ENCODE data around the gene LONRF3. TPM values are rescaled to one million over a fixed set of nuclear protein-coding genes. Genes with fewer than 3 reads are reported as not detected.
A peak's percentile ranks its signal among the peaks of the same experiment; 100 is the strongest.

LONRF3 gene
- total RNA-seq, 3 donors from 2014 or later: 13.6 to 16.0 (median 15.1) TPM

DNA sequence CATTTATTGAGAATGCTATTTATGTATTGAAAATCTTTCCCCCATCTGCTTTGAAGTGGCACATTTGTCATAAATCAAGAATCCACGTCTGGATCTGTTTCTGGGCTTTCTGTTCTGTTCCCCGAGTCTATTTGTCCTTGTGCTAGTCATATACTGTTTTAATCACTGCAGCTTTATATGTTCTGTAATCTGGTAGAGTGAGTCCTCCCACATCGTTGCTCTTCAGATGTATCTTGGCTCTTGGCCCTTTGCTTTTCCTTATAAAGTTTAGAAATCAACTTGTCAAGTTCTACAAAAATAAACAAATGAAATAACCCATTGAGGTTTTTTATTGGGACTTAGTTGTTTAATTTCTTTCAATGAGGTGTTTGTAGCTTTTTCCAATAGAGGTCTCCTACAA, 29.0 kb downstream of the LONRF3 start:
- TF ChIP-seq CTCF (IDR thresholded peaks at IDR 0.05): no peak
- no peak for TF ChIP-seq POLR2AphosphoS5 (IDR thresholded peaks at IDR 0.05)
- TF ChIP-seq POLR2A (IDR thresholded peaks at IDR 0.05): no peak

GRCh38 chrX:119004920-119005524, 30.6 kb downstream of the LONRF3 start:
- H3K27me3 ChIP-seq: peaks cover 0 to 28% of the 10 kb centered on the region in 2 donors
- peak; percentile 29 to 50 for DNase-seq (ENCODE audit: low spot score in 2 of 2)
- H3K36me3 ChIP-seq: no peaks in the 10 kb centered on the region
- peak; percentile 29 to 66 (median 57) for TF ChIP-seq CTCF (IDR thresholded peaks at IDR 0.05)
- no peak for TF ChIP-seq POLR2AphosphoS5 (IDR thresholded peaks at IDR 0.05)
- TF ChIP-seq POLR2A (IDR thresholded peaks at IDR 0.05): no peak
- intact Hi-C loops (cut with DNase I; ENCODE audit: low total_unique reads): no loop called here
- no peak overlapping the region for H3K4me3 ChIP-seq
- H3K4me1 ChIP-seq: no peaks in the 10 kb centered on the region
- no peak overlapping the region for H3K27ac ChIP-seq
- H3K9me3 ChIP-seq: no peaks in the 10 kb centered on the region

More for the DNA sequence above, 29.0 kb downstream of the LONRF3 start:
- Histone ChIP-seq H3K4me1 (no peaks in the 10 kb centered on the region), H3K27me3 (peaks cover 0 to 22% of the 10 kb centered on the region in 2 donors), H3K4me3 (no peak overlapping the region), H3K27ac (no peak overlapping the region), H3K36me3 (no peaks in the 10 kb centered on the region), H3K9me3 (no peaks in the 10 kb centered on the region)
- DNase-seq (ENCODE audit: low spot score in 2 of 2): no peak
- intact Hi-C loops (cut with DNase I; ENCODE audit: low total_unique reads): no loop called here

DNA sequence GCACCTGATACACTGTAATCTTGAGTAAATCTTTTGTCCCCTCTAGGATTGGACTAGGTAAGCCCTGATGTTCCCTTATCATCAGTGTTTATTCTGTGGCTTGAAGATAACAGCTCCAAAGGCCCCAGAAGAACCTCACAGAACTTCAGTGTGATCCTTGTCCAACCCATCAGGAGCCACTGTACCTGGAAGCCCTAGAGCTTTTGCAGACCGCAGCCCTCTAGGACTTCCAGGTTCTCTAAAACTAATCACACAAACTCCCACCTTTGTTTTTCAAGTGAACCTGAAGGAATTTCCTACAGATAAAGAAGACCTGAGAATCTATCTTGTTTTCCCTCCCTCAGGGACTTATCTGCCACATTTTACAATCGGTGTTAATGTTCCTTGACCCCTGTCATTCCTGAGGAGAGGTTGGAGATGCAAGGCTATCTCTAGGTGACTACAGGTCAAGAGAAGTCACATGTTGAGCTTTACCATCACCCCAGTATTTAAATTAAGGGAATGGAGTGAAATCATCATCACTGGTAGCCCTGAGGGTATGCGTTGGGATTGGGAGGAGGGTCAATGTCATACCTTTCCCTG, 32.9 kb downstream of the LONRF3 start:
- no peak overlapping the region for H3K27ac ChIP-seq
- peaks cover 0 to 35% of the 10 kb centered on the region in 2 donors for H3K27me3 ChIP-seq
- H3K4me1 ChIP-seq: no peaks in the 10 kb centered on the region
- no peak for DNase-seq (ENCODE audit: low spot score in 2 of 2)
- no peak overlapping the region for H3K4me3 ChIP-seq
- intact Hi-C loops (cut with DNase I; ENCODE audit: low total_unique reads): no loop called here
- no peaks in the 10 kb centered on the region for H3K9me3 ChIP-seq
- TF ChIP-seq POLR2A (IDR thresholded peaks at IDR 0.05) (no peak), POLR2AphosphoS5 (IDR thresholded peaks at IDR 0.05) (no peak), CTCF (IDR thresholded peaks at IDR 0.05) (no peak)
- H3K36me3 ChIP-seq: no peaks in the 10 kb centered on the region

GRCh38 chrX:119008110-119008744, 33.8 kb downstream of the LONRF3 start:
- no peaks in the 10 kb centered on the region for H3K9me3 ChIP-seq
- H3K27me3 ChIP-seq: peaks cover 0 to 27% of the 10 kb centered on the region in 2 donors
- intact Hi-C loops (cut with DNase I; ENCODE audit: low total_unique reads): no loop called here
- no peak for DNase-seq (ENCODE audit: low spot score in 2 of 2)
- no peaks in the 10 kb centered on the region for H3K36me3 ChIP-seq
- TF ChIP-seq POLR2AphosphoS5 (IDR thresholded peaks at IDR 0.05) (no peak), POLR2A (IDR thresholded peaks at IDR 0.05) (no peak), CTCF (IDR thresholded peaks at IDR 0.05) (peak in 2 of 3 donors; percentile 45 to 51)
- no peaks in the 10 kb centered on the region for H3K4me1 ChIP-seq
- no peak overlapping the region for H3K27ac ChIP-seq
- no peak overlapping the region for H3K4me3 ChIP-seq

GRCh38 chrX:119009071-119009470, 34.7 kb downstream of the LONRF3 start:
- Histone ChIP-seq H3K4me1 (no peaks in the 10 kb centered on the region), H3K27ac (no peak overlapping the region), H3K36me3 (no peaks in the 10 kb centered on the region), H3K27me3 (peaks cover 0 to 27% of the 10 kb centered on the region in 2 donors), H3K4me3 (no peak overlapping the region), H3K9me3 (no peaks in the 10 kb centered on the region)
- no peak for DNase-seq (ENCODE audit: low spot score in 2 of 2)
- intact Hi-C loops (cut with DNase I; ENCODE audit: low total_unique reads): no loop called here
- TF ChIP-seq POLR2A (IDR thresholded peaks at IDR 0.05) (no peak), POLR2AphosphoS5 (IDR thresholded peaks at IDR 0.05) (no peak), CTCF (IDR thresholded peaks at IDR 0.05) (no peak)
